HepG2 (cell line): ENCODE data around the gene THADA. TPM values are rescaled to one million over a fixed set of nuclear protein-coding genes. Genes with fewer than 3 reads are reported as not detected.

Experiments used
- ASH2L ChIP-seq: fragments of 300-600, 200-600 bp; sonication (generic); IDR thresholded peaks from 2 replicates; pipeline ENCODE4 v1.7.0; 2017; ENCODE audit warnings: low read depth, mild to moderate bottlenecking, moderate library complexity, mixed read lengths, low read length; ENCODE audit not compliant: insufficient read length
- ATF1 ChIP-seq: IDR thresholded peaks from 2 replicates; pipeline ENCODE4 v1.6.1; 2016; ENCODE audit warnings: mild to moderate bottlenecking, control low read depth
- CBX2 ChIP-seq, 2 experiments: fragments of 200-600 bp in 1 of 2; sonication (generic); formaldehyde crosslinking in 1 of 2; IDR thresholded peaks; 2 replicates each; pipeline versions ENCODE4 v1.7.0 to v1.8.1; 2018 to 2022; ENCODE audit warnings: low read depth in 2 of 2, low read length in 1 of 2, mild to moderate bottlenecking in 1 of 2, missing genetic modification reagents in 1 of 2
- CREB1 ChIP-seq, 2 experiments: fragments of 450-650 bp in 1 of 2; IDR thresholded peaks; 2 replicates each; pipeline ENCODE4 v1.6.1; 2016 to 2017; ENCODE audit warnings: control low read depth in 1 of 2, mild to moderate bottlenecking in 1 of 2, missing compliant biosample characterization in 1 of 2, missing genetic modification characterization in 1 of 2
- EEA1 ChIP-seq: sonication (generic); formaldehyde crosslinking; IDR thresholded peaks from 2 replicates; pipeline ENCODE4 v1.5.1; 2020; ENCODE audit warnings: mild to moderate bottlenecking, missing genetic modification reagents, borderline replicate concordance
- EP300 ChIP-seq, 3 experiments: sonication (generic) in 1 of 3; formaldehyde crosslinking in 1 of 3; IDR thresholded peaks; 2 replicates each; pipeline versions ENCODE4 v1.5.1 to v1.6.1; 2011 to 2020; ENCODE audit warnings: low read depth in 2 of 3, low read length in 2 of 3, borderline replicate concordance in 1 of 3, improper control_type of control experiment in 1 of 3, mild to moderate bottlenecking in 1 of 3, missing genetic modification reagents in 1 of 3, moderate library complexity in 1 of 3
- GLI4 ChIP-seq: sonication (generic); formaldehyde crosslinking; IDR thresholded peaks from 2 replicates; pipeline ENCODE4 v1.5.1; 2020; ENCODE audit warnings: missing genetic modification reagents, mild to moderate bottlenecking, moderate library complexity, borderline replicate concordance
- GLMP ChIP-seq: sonication (generic); formaldehyde crosslinking; IDR thresholded peaks from 2 replicates; pipeline ENCODE4 v1.9.0; 2021; ENCODE audit warnings: missing genetic modification reagents, mild to moderate bottlenecking, borderline replicate concordance
- HNF4A ChIP-seq: sonication (generic); formaldehyde crosslinking; IDR thresholded peaks from 2 replicates; pipeline ENCODE4 v1.4.0; 2020; ENCODE audit warnings: missing genetic modification reagents
- HOXA9 ChIP-seq: sonication (generic); formaldehyde crosslinking; IDR thresholded peaks from 2 replicates; pipeline ENCODE4 v1.8.1; 2022; ENCODE audit warnings: missing genetic modification reagents, mild to moderate bottlenecking, moderate library complexity, borderline replicate concordance
- IKZF5 ChIP-seq: IDR thresholded peaks from 2 replicates; pipeline ENCODE4 v1.6.1; 2018; ENCODE audit warnings: missing genetic modification reagents, mild to moderate bottlenecking, missing compliant biosample characterization
- KLF13 ChIP-seq: sonication (generic); formaldehyde crosslinking; IDR thresholded peaks from 2 replicates; pipeline ENCODE4 v1.4.0; 2020; ENCODE audit warnings: mild to moderate bottlenecking, missing genetic modification reagents
- NCOR1 ChIP-seq: fragments of 200-600 bp; sonication (generic); IDR thresholded peaks from 2 replicates; pipeline ENCODE4 v1.7.0; 2017; ENCODE audit warnings: antibody characterized with exemption, low read length, borderline replicate concordance
- NFKB2 ChIP-seq: sonication (generic); formaldehyde crosslinking; IDR thresholded peaks from 2 replicates; pipeline ENCODE4 v1.4.0; 2020; ENCODE audit warnings: missing genetic modification reagents, borderline replicate concordance
- ONECUT2 ChIP-seq: sonication (generic); formaldehyde crosslinking; IDR thresholded peaks from 2 replicates; pipeline ENCODE4 v1.4.0; 2020; ENCODE audit warnings: missing genetic modification reagents
- PAF1 ChIP-seq: IDR thresholded peaks from 2 replicates; pipeline ENCODE4 v1.6.1; 2016; ENCODE audit warnings: missing genetic modification reagents, missing compliant biosample characterization
- SCMH1 ChIP-seq: sonication (generic); formaldehyde crosslinking; IDR thresholded peaks from 2 replicates; pipeline ENCODE4 v1.9.0; 2021; ENCODE audit warnings: missing genetic modification reagents, mild to moderate bottlenecking, borderline replicate concordance
- STAT5B ChIP-seq: sonication (generic); formaldehyde crosslinking; IDR thresholded peaks from 2 replicates; pipeline ENCODE4 v1.4.0; 2020; ENCODE audit warnings: missing genetic modification reagents
- TAF1 ChIP-seq: sonication (generic); formaldehyde crosslinking; IDR thresholded peaks from 2 replicates; pipeline ENCODE4 v1.4.0; 2020; ENCODE audit warnings: missing genetic modification reagents
- ZBTB43 ChIP-seq: sonication (generic); formaldehyde crosslinking; conservative IDR thresholded peaks from 2 replicates; pipeline ENCODE4 v1.4.0; 2020; ENCODE audit warnings: missing genetic modification reagents
- ZEB1 ChIP-seq: IDR thresholded peaks from 2 replicates; pipeline ENCODE4 v1.6.1; 2012; ENCODE audit warnings: mild to moderate bottlenecking, low read depth, inconsistent platforms; ENCODE audit not compliant: insufficient replicate concordance
- ZFY ChIP-seq: sonication (generic); formaldehyde crosslinking; IDR thresholded peaks from 2 replicates; pipeline ENCODE4 v1.4.0; 2020; ENCODE audit warnings: missing genetic modification reagents
- ZNF17 ChIP-seq: sonication (generic); formaldehyde crosslinking; IDR thresholded peaks from 2 replicates; pipeline ENCODE4 v1.5.0; 2020; ENCODE audit warnings: mild to moderate bottlenecking, missing genetic modification reagents
- ZNF629 ChIP-seq: sonication (generic); formaldehyde crosslinking; conservative IDR thresholded peaks from 2 replicates; pipeline ENCODE4 v1.5.0; 2020; ENCODE audit warnings: missing genetic modification reagents
- ZNF652 ChIP-seq: IDR thresholded peaks from 2 replicates; pipeline ENCODE4 v1.6.1; 2016; ENCODE audit warnings: low read depth, borderline replicate concordance
- ZNF775 ChIP-seq: sonication (generic); formaldehyde crosslinking; IDR thresholded peaks from 2 replicates; pipeline ENCODE4 v1.4.0; 2020; ENCODE audit warnings: missing genetic modification reagents, mild to moderate bottlenecking, moderate library complexity, borderline replicate concordance
- polyA plus RNA-seq, 8 experiments: library from polyadenylated mRNA; depleted of rRNA in 3 of 8; stranded (reverse) in 7 of 8; unstranded in 1 of 8; fragments of >200 nt; fragmentation: Illumina TruSeq in 4 of 8; extraction: Trizol in 4 of 8; gene quantifications; 2 replicates each; pipeline versions ENCODE4 v1.2.1 to v1.2.3, GENCODE V29; 2011 to 2016; ENCODE audit warnings: low read depth in 4 of 8, missing spikeins in 1 of 8, mixed read lengths in 1 of 8; ENCODE audit not compliant: insufficient read depth in 1 of 8
- total RNA-seq, 5 experiments: library from RNA; depleted of rRNA; stranded (reverse); fragments of >200 nt; fragmentation: Illumina TruSeq; extraction: Trizol; gene quantifications; 2 replicates each; pipeline ENCODE4 v1.2.3, GENCODE V29; 2016; ENCODE audit warnings: low read depth in 1 of 5

Gene THADA
- total and polyA plus RNA-seq, 2 of the 13 experiments (the other 11 are each of a cell fraction or from before 2014, with no cell fraction given) = 12.7 to 21.7 TPM

GRCh38 chr2:43292851-43293743 lies 302.7 kb downstream of the THADA start (continued):
- TF ChIP-seq GLI4 (CRISPR knock-in tag) = no peak
- TF ChIP-seq ATF1 (CRISPR knock-in tag) = no peak
- no peak for TF ChIP-seq CREB1 (IDR thresholded peaks at IDR 0.05)
- no peak for TF ChIP-seq CREB1 (CRISPR knock-in tag; IDR thresholded peaks at IDR 0.05)
- no peak for TF ChIP-seq ASH2L
- no peak for TF ChIP-seq IKZF5 (CRISPR knock-in tag)
- TF ChIP-seq ZFY (CRISPR knock-in tag) = peak; percentile 26
- no peak for TF ChIP-seq NCOR1
- TF ChIP-seq ZNF629 (CRISPR knock-in tag) = no peak
- no peak for TF ChIP-seq ZNF775 (CRISPR knock-in tag)
- no peak for TF ChIP-seq ZNF652 (CRISPR knock-in tag)
- no peak for TF ChIP-seq KLF13 (CRISPR knock-in tag)
- peak; percentile 3 for TF ChIP-seq ZEB1
- TF ChIP-seq STAT5B (CRISPR knock-in tag) = no peak
- TF ChIP-seq PAF1 (CRISPR knock-in tag) = no peak
- TF ChIP-seq TAF1 (CRISPR knock-in tag) = peak; percentile 31; the same call in 1 of the 2 replicates
- no peak for TF ChIP-seq HNF4A (CRISPR knock-in tag)
- TF ChIP-seq ZNF17 (CRISPR knock-in tag) = peak; percentile 69; the same call in 1 of the 2 replicates
- no peak for TF ChIP-seq GLMP (CRISPR knock-in tag)
- no peak for TF ChIP-seq CBX2 (IDR thresholded peaks at IDR 0.05; ENCODE audit: low read depth, low read length)
- TF ChIP-seq CBX2 (CRISPR knock-in tag; IDR thresholded peaks at IDR 0.05; ENCODE audit: low read depth) = no peak
- TF ChIP-seq SCMH1 = no peak
- 0 out of 2 replicates have a peak, but pooled peaks have one; percentile 29 for TF ChIP-seq ONECUT2 (CRISPR knock-in tag)
- TF ChIP-seq NFKB2 = no peak
- peak in 1 of 2 experiments; percentile 60; a peak in 1 of 4 replicates for TF ChIP-seq EP300 (IDR thresholded peaks at IDR 0.05; ENCODE audit: low read depth in 2 of 2, low read length in 2 of 2)
- TF ChIP-seq EP300 (CRISPR knock-in tag; IDR thresholded peaks at IDR 0.05; ENCODE audit: borderline replicate concordance) = no peak; the same call in 1 of the 2 replicates
- no peak for TF ChIP-seq ZBTB43
- no peak for TF ChIP-seq HOXA9 (CRISPR knock-in tag)
- TF ChIP-seq EEA1 (CRISPR knock-in tag) = no peak
